Non-pigmented ciliary epithelial cell (primary cell): ENCODE data around the gene SLC8A3.

ENCODE experiments used
- DNase-seq: peaks from one replicate; pipeline ENCODE4 v3.0.0-alpha.2; 2010; ENCODE audit warnings: low read depth

Gene SLC8A3

GRCh38 chr14:69996216-69996615, 192.5 kb downstream of the SLC8A3 start:
- DNase-seq: peak; percentile 72
